ENCODE results near the gene ARHGAP28. TPM values are rescaled to one million over a fixed set of nuclear protein-coding genes. Genes with fewer than 3 reads are reported as not detected.

ARHGAP28 gene
- total RNA-seq, 1 experiment from 2014 or later: not detected

DNA sequence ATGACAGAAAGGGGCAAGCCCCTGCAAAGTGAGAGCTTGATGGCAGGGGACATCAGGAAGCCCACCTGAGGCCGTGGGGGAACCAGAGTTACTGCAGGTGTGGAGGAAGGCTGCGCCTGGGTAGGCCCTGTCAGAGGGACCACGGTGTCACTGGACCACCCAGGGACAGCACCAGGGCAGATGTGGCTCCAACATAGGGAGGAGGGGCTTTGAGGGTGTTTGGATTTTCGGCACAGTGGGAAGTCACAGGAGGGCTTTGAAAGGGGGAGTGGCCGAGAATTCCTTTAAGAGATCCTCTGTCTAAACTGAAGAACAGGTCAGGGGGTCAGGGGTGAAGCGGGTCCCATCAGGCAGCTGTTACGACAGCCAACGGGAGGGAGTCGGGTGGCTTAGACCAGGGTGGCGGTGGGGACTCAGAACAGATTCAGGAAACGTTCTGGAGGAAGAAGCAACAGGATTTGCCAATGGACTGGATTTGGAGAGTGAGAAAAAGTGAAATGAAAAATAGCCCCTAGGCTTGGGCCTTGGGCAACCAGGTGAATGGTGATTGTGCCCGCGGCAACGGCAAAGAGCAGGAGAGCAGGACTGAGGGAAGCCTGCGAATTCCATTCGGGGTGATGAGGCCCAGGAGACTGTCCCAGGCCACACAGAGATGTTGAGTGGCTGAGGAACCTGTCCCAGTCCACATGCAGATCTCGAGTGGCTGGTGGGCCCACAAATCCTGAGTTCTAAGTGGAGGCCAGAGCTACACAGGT lies 222.0 kb downstream of the ARHGAP28 start:
- CTCF ChIA-PET: no interaction called here
- Mint-ChIP-seq H3K27me3 (ENCODE audit: unreplicated experiment) (peaks cover 81% of the 10 kb centered on the region), H3K27ac (ENCODE audit: unreplicated experiment) (no peak overlapping the region), H3K36me3 (ENCODE audit: insufficient read depth, unreplicated experiment) (no peaks in the 10 kb centered on the region), H3K4me3 (ENCODE audit: low read depth, unreplicated experiment) (no peak overlapping the region), H3K4me1 (ENCODE audit: low read depth, unreplicated experiment) (no peaks in the 10 kb centered on the region), H3K9me3 (ENCODE audit: low read depth, unreplicated experiment) (no peaks in the 10 kb centered on the region)
- BruUV-seq (replicated peaks): no TSS peak
- intact Hi-C loops (cut with micrococcal nuclease; ENCODE audit: unreplicated experiment): no loop called here
- DNase-seq: no peak
- TF ChIP-seq, protein P1, sequence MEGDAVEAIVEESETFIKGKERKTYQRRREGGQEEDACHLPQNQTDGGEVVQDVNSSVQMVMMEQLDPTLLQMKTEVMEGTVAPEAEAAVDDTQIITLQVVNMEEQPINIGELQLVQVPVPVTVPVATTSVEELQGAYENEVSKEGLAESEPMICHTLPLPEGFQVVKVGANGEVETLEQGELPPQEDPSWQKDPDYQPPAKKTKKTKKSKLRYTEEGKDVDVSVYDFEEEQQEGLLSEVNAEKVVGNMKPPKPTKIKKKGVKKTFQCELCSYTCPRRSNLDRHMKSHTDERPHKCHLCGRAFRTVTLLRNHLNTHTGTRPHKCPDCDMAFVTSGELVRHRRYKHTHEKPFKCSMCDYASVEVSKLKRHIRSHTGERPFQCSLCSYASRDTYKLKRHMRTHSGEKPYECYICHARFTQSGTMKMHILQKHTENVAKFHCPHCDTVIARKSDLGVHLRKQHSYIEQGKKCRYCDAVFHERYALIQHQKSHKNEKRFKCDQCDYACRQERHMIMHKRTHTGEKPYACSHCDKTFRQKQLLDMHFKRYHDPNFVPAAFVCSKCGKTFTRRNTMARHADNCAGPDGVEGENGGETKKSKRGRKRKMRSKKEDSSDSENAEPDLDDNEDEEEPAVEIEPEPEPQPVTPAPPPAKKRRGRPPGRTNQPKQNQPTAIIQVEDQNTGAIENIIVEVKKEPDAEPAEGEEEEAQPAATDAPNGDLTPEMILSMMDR (IDR thresholded peaks at IDR 0.05; ENCODE audit: unreplicated experiment): no peak

DNA sequence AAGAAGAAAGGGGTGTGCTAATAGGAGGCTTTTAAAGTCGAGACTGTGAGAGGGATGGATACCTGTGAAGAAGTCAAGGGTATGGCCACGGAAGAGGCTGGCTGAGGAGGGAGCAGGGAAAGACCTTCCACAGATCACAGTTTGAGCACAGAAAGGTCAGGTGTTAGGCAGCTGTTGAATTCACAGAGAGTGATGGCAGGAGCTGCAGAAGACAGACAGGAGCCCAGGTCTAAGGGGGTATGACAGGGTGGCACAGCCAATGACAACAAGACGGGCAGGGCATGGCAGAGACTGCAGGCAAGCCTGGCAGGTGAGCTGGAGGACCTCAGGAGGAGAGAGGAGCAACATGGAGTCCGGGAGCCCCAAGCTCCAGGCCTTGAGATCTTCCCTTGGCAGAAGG lies 225.0 kb downstream of the ARHGAP28 start:
- Mint-ChIP-seq H3K27ac (ENCODE audit: unreplicated experiment) (no peak overlapping the region), H3K9me3 (ENCODE audit: low read depth, unreplicated experiment) (no peaks in the 10 kb centered on the region), H3K27me3 (ENCODE audit: unreplicated experiment) (peaks cover 51% of the 10 kb centered on the region), H3K4me3 (ENCODE audit: low read depth, unreplicated experiment) (no peak overlapping the region), H3K4me1 (ENCODE audit: low read depth, unreplicated experiment) (no peaks in the 10 kb centered on the region), H3K36me3 (ENCODE audit: insufficient read depth, unreplicated experiment) (no peaks in the 10 kb centered on the region)
- TF ChIP-seq, protein P1 (IDR thresholded peaks at IDR 0.05; ENCODE audit: unreplicated experiment): no peak
- no peak for DNase-seq
- intact Hi-C loops (cut with micrococcal nuclease; ENCODE audit: unreplicated experiment): no loop called here
- CTCF ChIA-PET: no interaction called here
- no TSS peak for BruUV-seq (replicated peaks)

DNA sequence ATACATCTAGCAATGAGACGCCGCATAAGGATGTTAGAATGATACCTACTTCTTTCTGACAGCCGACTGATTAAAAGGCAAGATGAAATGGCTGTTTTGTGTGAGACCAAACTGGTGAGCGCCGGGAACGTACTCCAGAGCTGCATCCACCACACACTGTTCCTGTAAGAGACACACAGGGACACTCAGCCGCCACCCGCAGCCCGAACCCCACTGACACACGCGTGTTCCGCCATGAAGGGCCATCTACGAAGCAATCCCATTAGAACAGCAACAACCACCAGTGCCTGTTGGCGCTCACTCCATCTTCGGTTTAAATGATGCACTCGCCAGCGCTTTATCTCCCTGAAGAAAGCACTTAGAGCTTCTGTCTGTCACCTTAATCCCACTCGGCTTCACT lies 225.8 kb downstream of the ARHGAP28 start:
- no peaks in the 10 kb centered on the region for H3K4me1 Mint-ChIP-seq (ENCODE audit: low read depth, unreplicated experiment)
- no peaks in the 10 kb centered on the region for H3K9me3 Mint-ChIP-seq (ENCODE audit: low read depth, unreplicated experiment)
- no TSS peak for BruUV-seq (replicated peaks)
- no peaks in the 10 kb centered on the region for H3K36me3 Mint-ChIP-seq (ENCODE audit: insufficient read depth, unreplicated experiment)
- intact Hi-C loops (cut with micrococcal nuclease; ENCODE audit: unreplicated experiment): no loop called here
- H3K27ac Mint-ChIP-seq (ENCODE audit: unreplicated experiment): no peak overlapping the region
- DNase-seq: no peak
- TF ChIP-seq, protein P1 (IDR thresholded peaks at IDR 0.05; ENCODE audit: unreplicated experiment): no peak
- H3K27me3 Mint-ChIP-seq (ENCODE audit: unreplicated experiment): peaks cover 43% of the 10 kb centered on the region
- CTCF ChIA-PET: no interaction called here
- no peak overlapping the region for H3K4me3 Mint-ChIP-seq (ENCODE audit: low read depth, unreplicated experiment)

DNA sequence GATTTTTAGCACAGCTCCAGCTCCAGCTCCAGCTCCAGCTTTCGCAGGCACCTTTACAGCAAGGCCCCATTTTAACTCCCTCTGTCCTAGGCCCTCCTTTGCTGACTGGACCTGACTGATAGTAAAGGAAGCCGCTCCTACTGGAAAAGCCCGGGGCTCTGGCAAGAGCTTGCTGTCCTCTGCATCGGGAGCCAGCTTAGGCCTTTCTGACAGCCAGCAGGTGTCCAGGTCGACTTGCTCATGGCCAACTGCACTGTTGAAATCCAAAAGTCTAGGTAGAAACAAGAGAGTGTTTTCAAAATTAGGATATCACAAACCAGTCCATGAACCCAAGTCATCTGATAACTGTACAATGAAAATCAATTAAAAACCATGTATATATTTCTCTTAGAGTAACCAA lies 227.0 kb downstream of the ARHGAP28 start:
- TF ChIP-seq, protein P1 (IDR thresholded peaks at IDR 0.05; ENCODE audit: unreplicated experiment): no peak
- CTCF ChIA-PET: no interaction called here
- no peak overlapping the region for H3K27ac Mint-ChIP-seq (ENCODE audit: unreplicated experiment)
- peaks cover 11% of the 10 kb centered on the region for H3K4me1 Mint-ChIP-seq (ENCODE audit: low read depth, unreplicated experiment)
- BruUV-seq (replicated peaks): no TSS peak
- no peak overlapping the region for H3K4me3 Mint-ChIP-seq (ENCODE audit: low read depth, unreplicated experiment)
- intact Hi-C loops (cut with micrococcal nuclease; ENCODE audit: unreplicated experiment): no loop called here
- no peak for DNase-seq
- peaks cover 31% of the 10 kb centered on the region for H3K27me3 Mint-ChIP-seq (ENCODE audit: unreplicated experiment)
- H3K36me3 Mint-ChIP-seq (ENCODE audit: insufficient read depth, unreplicated experiment): no peaks in the 10 kb centered on the region
- H3K9me3 Mint-ChIP-seq (ENCODE audit: low read depth, unreplicated experiment): no peaks in the 10 kb centered on the region

All from Calu3 (cell line).